GM12875 (cell line): ENCODE data around the gene MEP1B.
"Not testable (repeated sequence)": the region's sequence is repeated elsewhere in the genome, so short reads cannot be mapped to it uniquely, and the experiment has no call there.

Source experiments
- H3K4me3 ChIP-seq: one replicate; pipeline ENCODE4 v1.5.1; 2011; ENCODE audit warnings: low read depth, low read length, control low read depth
- TF ChIP-seq, protein P1 (sequence below): IDR thresholded peaks from 2 replicates; pipeline ENCODE4 v1.5.1; 2011; ENCODE audit warnings: low read depth, mild to moderate bottlenecking, control low read depth, inconsistent platforms, low read length, moderate library complexity, borderline replicate concordance; ENCODE audit not compliant: insufficient read depth

Gene MEP1B

DNA sequence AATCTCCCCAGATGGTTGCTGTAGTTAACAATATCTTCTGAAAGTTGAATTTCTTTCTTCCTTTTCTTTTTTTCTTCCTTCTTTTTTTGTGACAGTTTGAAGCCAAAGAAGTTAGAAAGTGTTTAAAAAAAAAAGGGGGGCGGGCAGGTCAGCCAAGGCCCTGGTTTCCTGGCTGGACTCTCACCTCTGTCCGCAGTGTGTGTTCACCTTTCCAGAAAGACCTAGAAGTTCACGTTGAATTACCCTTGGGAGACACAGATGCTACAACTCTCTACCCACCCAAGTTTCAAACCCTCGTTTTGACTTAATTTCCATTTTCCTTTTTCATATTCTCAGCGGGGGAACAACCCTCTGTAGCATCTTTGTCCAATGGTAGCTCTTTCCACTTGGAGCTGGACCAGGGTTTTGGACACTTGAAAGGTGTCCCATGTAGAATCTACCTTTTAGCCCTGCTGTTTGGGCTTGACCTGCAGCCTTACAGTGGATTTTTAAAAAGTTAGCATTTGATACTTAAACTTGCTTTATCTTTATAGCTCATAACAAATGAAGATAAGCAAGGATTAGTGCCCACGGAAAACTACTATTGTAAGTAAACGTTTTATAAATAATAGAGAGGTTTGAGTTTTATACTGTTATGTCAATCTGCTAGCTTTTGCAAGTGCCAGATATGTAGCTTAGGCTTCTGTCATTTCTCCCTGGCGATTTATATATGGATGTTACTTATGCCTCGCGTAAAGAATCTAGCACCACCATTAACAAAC lies 20.0 kb downstream of the MEP1B start:
- H3K4me3 ChIP-seq: no peak overlapping the region
- TF ChIP-seq, protein P1, sequence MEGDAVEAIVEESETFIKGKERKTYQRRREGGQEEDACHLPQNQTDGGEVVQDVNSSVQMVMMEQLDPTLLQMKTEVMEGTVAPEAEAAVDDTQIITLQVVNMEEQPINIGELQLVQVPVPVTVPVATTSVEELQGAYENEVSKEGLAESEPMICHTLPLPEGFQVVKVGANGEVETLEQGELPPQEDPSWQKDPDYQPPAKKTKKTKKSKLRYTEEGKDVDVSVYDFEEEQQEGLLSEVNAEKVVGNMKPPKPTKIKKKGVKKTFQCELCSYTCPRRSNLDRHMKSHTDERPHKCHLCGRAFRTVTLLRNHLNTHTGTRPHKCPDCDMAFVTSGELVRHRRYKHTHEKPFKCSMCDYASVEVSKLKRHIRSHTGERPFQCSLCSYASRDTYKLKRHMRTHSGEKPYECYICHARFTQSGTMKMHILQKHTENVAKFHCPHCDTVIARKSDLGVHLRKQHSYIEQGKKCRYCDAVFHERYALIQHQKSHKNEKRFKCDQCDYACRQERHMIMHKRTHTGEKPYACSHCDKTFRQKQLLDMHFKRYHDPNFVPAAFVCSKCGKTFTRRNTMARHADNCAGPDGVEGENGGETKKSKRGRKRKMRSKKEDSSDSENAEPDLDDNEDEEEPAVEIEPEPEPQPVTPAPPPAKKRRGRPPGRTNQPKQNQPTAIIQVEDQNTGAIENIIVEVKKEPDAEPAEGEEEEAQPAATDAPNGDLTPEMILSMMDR: no peak

DNA sequence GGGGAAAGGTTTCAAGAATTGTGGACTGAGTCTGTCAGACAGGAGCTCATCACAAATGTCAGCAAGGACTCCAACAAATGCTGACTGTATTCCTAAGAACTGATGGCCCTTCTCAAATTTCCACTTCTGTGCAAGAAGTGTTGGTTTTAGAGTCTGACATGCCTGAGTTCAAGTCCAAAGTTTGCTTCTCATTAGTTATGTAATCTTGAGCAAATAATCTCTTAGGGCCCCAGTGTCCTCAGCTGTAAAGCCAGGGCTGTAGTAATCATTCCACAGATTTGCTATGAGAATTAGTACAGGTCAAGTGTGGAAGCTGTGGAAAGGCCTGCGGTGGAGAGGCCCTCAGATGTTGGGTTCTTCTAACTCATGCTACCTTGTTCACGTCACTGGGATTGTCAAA lies 23.9 kb downstream of the MEP1B start:
- H3K4me3 ChIP-seq: no peak overlapping the region
- TF ChIP-seq, protein P1: no peak

DNA sequence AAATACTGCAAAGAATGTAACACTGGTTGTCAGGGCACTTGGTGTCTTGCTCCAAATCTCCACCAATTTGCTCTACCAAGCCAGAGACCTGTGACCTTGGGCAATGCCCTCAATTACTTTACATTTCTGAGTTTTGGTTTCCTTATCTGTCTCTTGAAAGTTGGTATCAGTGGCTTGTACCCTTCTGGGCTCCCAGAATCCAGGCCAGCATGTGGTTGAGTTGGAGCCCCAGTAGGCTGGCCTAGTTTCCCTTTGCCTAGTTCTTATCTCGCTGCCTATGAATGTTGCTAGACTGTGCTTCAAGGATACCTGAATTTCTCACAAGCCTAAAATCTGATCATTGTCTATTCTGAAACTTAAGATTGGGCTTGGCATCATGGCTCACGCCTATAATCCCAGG lies 26.6 kb downstream of the MEP1B start:
- H3K4me3 ChIP-seq: no peak overlapping the region
- TF ChIP-seq, protein P1: no peak

DNA sequence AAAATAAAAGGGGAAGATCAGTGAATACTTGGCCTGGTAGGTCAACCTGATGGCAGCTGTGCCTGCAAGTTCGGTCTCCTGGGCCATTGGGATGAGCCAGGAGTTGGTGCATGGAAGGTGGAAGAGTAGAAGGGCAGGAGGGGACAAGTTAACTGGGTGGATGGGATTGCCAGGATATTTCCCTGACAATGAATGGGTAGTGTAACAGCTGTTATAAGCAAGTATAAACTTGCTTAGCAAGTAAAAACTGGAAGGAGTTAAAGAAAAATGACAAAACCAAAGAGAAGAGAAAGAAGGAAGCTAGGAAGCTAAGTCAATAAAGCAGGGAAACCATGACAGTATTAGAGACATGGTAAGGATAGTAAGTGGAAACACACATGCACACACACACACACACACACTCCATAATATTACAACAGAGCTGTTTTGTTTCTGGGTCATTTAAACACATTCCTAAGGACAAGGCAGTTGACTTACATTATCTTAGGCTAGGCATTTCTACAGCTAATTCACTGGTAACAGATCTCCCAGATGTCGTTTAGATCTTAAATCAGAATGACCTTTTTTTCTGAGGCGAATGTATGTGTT lies 29.7 kb downstream of the MEP1B start:
- no peak overlapping the region for H3K4me3 ChIP-seq
- TF ChIP-seq, protein P1: no peak

DNA sequence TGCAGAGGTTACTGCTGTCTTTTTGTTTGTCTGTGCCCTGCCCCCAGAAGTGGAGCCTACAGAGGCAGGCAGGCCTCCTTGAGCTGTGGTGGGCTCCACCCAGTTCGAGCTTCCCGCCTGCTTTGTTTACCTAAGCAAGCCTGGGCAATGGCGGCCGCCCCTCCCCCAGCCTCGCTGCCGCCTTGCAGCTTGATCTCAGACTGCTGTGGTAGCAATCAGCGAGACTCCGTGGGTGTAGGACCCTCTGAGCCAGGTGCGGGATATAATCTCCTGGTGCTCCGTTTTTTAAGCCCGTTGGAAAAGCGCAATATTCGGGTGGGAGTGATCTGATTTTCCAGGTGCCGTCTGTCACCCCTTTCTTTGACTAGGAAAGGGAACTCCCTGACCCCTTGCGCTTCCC lies 43.5 kb downstream of the MEP1B start:
- H3K4me3 ChIP-seq: not testable (repeated sequence)

DNA sequence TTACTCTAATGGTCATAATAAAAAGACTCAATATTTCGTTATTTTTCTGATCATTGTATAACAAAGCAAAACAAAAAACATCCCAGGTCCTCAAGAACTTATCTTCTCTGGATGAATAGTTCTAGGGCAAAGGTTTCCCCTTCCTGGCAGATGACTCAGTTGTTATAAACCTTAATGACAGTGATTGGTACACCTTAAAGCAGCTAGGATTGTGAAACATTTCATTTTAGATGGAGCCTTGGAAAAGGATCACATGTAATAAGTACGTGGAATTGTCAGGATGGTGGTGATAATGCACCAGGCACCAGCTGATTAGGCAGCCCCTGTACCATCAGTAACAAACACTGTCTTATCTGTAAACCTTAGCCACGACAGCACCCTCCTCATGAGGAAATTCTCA lies 47.2 kb downstream of the MEP1B start:
- H3K4me3 ChIP-seq: no peak overlapping the region
- TF ChIP-seq, protein P1: no peak

DNA sequence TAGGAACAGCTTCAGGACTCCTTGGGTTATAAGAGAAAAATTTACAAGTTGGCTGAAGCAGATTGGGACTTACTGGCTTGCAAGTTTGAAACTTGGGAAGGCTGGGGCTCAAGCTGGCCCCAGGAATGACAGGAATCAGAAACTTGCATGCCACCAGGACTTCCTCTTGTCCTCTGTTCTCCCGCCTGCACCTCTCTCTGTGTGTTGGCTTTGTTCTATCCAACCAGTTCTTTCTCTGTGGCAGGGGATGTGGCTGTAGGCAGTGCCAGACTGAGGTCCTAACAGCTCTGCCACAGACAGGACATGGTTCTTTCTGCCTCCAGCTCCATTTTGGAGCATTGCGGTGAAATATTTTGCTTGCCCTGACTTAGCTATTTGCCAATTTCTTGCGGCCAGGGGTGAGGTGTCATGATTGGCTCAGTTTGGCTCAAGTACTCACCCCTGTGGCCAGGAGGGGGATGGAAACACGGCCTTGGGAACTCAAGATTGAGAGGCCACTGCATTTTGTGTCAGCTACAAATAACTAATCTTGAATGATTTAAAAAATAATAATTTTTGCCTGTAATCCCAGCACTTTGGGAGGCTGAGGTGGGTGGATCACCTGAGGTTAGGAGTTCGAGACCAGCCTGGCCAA lies 48.9 kb downstream of the MEP1B start:
- TF ChIP-seq, protein P1: no peak
- no peak overlapping the region for H3K4me3 ChIP-seq
